Fibroblast of villous mesenchyme (primary cell): ENCODE results near the gene EXD1. TPM values are rescaled to one million over a fixed set of nuclear protein-coding genes. Genes with fewer than 3 reads are reported as not detected.
"Not testable (repeated sequence)": the region's sequence is repeated elsewhere in the genome, so short reads cannot be mapped to it uniquely, and the experiment has no call there.

Experiments used
- DNase-seq: peaks from one replicate; pipeline ENCODE4 v3.0.0-alpha.2; 2010; ENCODE audit warnings: low read depth
- H3K4me3 ChIP-seq: 2 replicates; pipeline ENCODE4 v1.5.1; 2011; ENCODE audit warnings: low read depth, mild to moderate bottlenecking, low read length
- total RNA-seq: library from RNA; depleted of rRNA; stranded (reverse); fragments of >200 nt; gene quantifications from 2 replicates; pipeline ENCODE4 v1.2.3, GENCODE V29; 2012
- TF ChIP-seq, protein P1 (sequence below): IDR thresholded peaks from 2 replicates; pipeline ENCODE4 v1.5.1; 2012; ENCODE audit warnings: low read depth, mild to moderate bottlenecking, low read length; ENCODE audit not compliant: insufficient read depth

Gene EXD1
- total RNA-seq, 1 donor, result under 0.01 TPM

DNA sequence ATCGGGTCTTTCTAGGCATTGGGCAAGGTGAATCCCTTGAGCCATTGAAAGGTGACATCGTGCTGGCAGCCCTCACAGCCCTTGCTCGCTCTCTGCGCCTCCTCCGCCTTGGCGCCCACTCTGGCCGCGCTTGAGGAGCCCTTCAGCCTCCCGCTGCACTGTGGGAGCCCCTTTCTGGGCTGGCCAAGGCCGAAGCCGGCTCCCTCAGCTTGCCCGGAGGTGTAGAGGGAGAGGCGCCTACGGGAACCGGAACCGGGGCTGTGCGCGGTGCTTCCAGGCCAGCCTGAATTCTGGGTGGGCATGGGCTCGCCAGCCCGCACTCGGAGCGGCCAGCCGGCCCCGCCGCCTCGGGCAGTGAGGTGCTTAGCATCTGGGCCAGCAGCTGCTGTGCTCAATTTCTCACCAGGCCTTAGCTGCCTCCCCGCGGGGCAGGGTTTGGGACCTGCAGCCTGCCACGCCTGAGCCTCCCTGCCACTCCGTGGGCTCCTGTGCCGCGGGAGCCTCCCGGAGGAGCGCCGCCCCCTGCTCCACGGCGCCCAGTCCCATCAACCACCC is 79.0 kb downstream of the EXD1 start:
- DNase-seq, result no peak
- TF ChIP-seq, protein P1, sequence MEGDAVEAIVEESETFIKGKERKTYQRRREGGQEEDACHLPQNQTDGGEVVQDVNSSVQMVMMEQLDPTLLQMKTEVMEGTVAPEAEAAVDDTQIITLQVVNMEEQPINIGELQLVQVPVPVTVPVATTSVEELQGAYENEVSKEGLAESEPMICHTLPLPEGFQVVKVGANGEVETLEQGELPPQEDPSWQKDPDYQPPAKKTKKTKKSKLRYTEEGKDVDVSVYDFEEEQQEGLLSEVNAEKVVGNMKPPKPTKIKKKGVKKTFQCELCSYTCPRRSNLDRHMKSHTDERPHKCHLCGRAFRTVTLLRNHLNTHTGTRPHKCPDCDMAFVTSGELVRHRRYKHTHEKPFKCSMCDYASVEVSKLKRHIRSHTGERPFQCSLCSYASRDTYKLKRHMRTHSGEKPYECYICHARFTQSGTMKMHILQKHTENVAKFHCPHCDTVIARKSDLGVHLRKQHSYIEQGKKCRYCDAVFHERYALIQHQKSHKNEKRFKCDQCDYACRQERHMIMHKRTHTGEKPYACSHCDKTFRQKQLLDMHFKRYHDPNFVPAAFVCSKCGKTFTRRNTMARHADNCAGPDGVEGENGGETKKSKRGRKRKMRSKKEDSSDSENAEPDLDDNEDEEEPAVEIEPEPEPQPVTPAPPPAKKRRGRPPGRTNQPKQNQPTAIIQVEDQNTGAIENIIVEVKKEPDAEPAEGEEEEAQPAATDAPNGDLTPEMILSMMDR, result no peak
- no peak overlapping the region for H3K4me3 ChIP-seq

DNA sequence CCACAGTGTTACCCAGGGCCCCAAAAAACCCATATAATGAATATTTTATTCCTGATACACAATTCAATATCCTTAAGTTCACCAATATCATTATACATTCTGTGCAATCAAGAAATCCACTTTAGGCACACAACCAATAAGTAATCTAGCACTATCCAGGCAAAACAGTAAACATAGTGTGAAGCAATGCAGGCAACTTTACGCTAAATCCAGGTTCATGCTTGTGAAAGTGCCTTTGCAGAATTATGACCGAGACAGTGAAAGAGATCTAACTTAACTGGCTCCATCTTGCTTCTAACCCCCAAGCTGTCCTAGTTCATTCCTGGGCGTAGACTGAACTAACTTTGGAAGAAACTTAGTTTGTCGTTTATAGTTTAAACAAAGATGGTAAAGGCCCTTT is 80.3 kb downstream of the EXD1 start:
- peak; percentile 51 for DNase-seq
- H3K4me3 ChIP-seq, result no peak overlapping the region
- TF ChIP-seq, protein P1, result no peak

DNA sequence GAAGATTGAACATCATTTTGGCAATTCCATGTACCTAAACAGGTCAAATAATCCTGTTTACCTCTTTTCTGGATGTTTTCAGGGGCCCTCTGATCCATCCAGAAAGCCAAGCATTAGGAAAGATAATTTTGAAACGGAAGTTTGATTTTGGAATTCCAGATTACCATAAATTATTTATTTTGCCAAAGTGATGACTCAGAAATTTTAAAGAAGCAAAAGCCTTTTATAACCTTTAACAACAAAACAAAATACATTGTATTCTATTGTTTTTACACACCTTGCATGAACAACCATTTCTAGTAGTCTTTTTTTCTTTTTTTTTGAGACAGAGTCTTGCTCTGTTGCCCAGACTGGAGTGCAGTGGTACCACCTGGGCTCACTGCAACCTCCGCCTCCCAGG is 82.5 kb downstream of the EXD1 start:
- H3K4me3 ChIP-seq, result no peak overlapping the region
- TF ChIP-seq, protein P1, result no peak
- DNase-seq, result no peak

DNA sequence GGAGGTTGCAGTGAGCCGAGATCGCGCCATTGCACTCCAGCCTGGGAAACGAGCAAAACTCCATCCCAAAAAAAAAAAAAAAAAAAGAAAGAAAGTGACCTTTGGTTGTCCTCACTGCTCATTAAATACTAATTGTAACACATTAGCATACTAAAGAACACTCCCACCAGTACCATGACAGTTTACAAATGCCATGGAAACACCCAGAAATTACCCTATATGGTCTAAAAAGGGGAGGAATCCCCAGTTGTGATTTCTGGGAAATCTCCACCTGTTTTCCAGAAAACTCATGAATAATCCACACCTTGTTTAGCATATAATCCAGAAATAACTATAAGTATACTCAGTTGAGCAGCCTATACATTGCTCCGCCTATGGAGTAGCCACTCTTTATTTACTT is 90.9 kb downstream of the EXD1 start:
- TF ChIP-seq, protein P1, result no peak
- DNase-seq, result no peak
- H3K4me3 ChIP-seq, result no peak overlapping the region

DNA sequence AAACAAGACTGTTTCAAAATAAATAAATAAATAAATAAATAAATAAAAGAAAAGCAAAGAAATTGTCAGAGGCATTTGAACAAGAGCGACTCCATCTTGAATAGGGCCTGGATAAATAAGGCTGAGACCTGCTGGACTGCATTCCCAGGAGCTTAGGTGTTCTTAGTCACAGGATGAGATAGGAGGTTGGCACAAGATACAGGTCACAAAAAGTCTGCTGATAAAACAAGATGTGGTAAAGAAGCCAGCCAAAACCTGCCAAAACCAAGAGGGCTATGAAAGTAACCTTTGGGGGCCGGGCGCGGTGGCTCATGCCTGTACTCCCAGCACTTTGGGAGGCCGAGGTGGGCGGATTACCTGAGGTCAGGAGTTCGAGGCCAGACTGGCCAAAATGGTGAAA is 91.4 kb downstream of the EXD1 start:
- not testable (repeated sequence) for DNase-seq, H3K4me3 ChIP-seq

DNA sequence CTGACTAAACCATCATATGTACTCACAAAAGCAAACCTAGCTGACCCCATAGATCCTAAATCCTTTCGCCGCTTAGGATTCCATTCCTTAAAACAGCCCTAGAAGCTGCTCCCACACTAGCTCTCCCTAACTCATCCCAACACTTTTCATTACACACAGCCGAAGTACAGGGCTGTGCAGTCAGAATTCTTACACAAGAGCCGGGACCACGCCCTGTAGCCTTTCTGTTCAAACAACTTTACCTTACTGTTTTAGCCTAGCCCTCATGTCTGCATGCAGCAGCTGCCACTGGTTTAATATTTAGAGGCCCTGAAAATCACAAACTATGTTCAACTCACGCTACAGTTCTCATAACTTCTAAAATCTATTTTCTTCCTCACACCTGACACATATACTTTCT is 95.0 kb downstream of the EXD1 start:
- not testable (repeated sequence) for DNase-seq, H3K4me3 ChIP-seq

DNA sequence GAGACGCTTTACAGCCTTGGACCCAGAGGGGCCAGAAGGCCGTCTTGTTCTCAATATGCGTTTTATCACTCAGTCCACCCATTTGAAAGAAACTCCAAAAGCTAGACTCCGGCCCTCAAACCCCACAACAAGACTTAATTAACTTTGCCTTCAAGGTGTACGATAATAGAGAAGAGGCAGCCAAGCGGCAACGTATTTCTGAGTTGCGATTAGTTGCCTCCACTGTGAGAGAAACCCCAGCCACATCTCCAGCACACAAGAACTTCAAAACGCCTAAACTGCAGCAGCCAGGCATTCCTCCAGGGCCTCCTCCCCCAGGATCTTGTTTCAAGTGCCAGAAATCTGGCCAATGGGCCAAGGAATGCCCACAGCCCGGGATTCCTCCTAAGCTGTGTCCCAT is 97.1 kb downstream of the EXD1 start:
- TF ChIP-seq, protein P1, result no peak

More for the DNA sequence above, 97.1 kb downstream of the EXD1 start:
- H3K4me3 ChIP-seq, result no peak overlapping the region
- no peak for DNase-seq

Other genes starting within 250 kb of the EXD1 start
- gene INO80, start 114.5 kb downstream of the EXD1 start, total RNA-seq, result 21.6 and 29.8 TPM in 2 replicates
- 87.9 and 111 TPM in 2 replicates for gene CHP1, start 511 bp upstream of the EXD1 start, total RNA-seq
- gene OIP5, start 101.8 kb upstream of the EXD1 start, total RNA-seq, result 2.6 and 8.6 TPM in 2 replicates
- 28.3 and 59.2 TPM in 2 replicates for gene NUSAP1, start 102.1 kb upstream of the EXD1 start, total RNA-seq
- gene NDUFAF1, start 171.7 kb upstream of the EXD1 start, total RNA-seq, result 27.4 and 28.5 TPM in 2 replicates
- 30.0 and 37.1 TPM in 2 replicates for gene RTF1, start 186.3 kb upstream of the EXD1 start, total RNA-seq